NCI-H2081 (cell line): Measurements from ENCODE around the gene LMAN1L.

Experiments used
- DNase-seq, 2 experiments: peaks; one replicate each; lab custom pipeline; 2025; lab: John Stamatoyannopoulos, UW

LMAN1L gene

DNA sequence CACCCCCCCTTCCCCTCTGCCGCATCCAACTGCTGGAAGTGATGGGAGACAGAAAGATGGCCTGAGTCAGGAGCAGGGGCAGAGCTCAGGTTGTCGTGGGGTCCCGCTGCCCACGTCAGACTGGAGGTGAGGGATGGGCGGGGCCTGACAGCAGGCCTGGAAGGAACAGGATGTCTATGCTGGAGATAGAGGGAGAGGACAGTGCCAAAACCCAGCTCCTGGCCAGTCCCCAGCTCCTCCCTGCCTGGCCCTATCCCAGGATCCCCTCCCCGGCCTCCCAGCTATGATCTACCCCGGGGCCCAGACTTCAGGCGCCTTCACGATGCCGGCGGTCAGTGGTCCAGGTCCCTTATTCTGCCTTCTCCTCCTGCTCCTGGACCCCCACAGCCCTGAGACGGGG, at the start of gene LMAN1L:
TSS of gene LMAN1L (plus strand) at position 303 of the 400 bp plus-strand sequence. CDS start at position 323, 20 bp downstream.
- no peak for DNase-seq

DNA sequence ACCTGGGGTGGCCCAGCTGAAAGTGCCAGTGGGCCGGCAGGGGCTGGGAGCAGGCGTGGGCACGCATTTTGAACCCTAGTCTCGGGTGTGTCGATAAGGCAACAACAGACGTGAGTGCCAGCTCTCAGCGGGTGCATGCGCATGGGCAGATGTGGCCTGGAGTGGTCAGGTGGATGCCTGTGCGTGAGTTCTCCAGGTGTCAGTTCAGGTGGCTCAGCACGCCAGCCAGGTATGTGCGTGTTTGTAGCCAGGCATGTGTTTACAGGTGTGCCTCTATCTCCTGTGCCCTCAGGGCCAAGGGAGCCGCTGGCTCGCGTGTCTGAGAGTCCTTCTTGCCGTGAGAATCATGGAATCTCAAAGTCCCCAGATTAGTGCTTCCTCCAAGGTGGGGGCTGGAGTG, 49.2 kb upstream of the LMAN1L start:
- no peak for DNase-seq

DNA sequence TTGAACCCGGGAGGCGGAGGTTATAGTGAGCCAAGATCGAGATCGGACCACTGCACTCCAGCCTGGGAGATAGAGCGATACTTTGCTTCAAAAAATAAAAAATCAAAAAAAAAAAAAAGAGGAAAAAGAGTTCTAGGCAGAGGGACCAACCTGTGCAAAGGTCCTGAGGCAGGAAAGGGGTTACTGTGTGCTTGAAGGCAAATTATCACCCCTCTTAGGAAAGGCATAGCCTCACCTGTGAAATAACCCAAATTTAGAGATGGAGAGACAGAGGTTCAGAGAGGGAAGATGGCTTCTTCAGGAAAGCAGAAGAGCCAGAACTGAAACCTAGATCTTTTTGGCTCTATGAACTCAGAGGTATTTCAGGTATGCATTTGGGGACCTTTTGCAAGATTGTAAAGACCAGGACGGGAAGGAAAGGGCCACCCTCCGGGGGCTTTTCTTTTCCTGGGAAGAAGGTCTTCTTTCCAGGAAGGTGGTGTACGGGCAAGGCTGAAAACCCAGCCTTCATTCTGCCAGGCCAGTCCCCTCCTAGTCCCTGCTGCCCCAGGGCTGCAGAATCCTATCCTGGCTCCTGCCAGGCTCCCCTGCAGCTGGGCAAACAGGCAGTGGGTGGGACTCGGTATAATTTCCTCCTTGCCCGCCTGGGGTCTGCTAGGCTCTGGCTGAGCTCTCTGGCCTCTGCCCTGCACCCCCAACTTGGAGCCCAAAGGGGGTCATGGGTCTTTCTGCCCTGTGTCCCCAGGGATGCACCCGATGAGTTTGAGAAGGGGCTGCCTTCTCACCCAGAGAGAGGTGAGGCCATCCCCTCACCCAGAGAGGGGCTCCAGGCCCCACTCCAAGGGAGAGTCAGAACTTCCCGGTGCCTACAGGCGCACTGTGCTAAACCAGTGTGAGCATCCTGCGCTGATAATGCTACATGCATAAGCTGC, 45.2 kb upstream of the LMAN1L start:
- DNase-seq = peak in 1 of 2 experiments; percentile 48

GRCh38 chr15:74768099-74768770, 44.4 kb upstream of the LMAN1L start:
- DNase-seq = peak in 1 of 2 experiments; percentile 34

GRCh38 chr15:74768771-74769342, 43.8 kb upstream of the LMAN1L start:
- DNase-seq = peak; percentile 59 to 66

DNA sequence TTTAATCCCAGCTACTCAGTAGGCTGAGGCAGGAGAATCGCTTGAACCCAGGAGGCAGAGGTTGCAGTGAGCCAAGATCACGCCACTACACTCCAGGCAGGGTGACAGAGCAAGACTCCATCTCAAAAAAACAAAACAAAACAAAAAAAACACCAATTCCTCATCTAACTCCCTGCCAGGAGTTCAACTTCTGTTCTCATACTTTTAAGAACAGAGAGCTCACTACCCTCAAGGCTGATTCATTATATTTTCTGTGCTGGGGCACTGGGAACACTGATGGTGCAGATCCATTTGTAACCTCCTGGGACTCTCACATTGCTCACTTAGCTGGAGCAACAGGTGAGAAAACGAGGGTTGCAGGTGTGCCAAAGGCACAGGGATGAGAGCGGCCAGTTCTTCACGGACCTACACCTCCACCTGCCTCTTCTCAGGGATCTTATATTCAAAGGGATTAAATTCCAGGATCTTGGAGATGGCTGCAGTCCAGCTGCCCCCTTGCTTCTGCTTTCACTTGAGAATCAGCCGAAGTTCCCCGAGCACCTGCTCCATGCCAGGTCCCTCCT, 43.1 kb upstream of the LMAN1L start:
- DNase-seq = no peak

DNA sequence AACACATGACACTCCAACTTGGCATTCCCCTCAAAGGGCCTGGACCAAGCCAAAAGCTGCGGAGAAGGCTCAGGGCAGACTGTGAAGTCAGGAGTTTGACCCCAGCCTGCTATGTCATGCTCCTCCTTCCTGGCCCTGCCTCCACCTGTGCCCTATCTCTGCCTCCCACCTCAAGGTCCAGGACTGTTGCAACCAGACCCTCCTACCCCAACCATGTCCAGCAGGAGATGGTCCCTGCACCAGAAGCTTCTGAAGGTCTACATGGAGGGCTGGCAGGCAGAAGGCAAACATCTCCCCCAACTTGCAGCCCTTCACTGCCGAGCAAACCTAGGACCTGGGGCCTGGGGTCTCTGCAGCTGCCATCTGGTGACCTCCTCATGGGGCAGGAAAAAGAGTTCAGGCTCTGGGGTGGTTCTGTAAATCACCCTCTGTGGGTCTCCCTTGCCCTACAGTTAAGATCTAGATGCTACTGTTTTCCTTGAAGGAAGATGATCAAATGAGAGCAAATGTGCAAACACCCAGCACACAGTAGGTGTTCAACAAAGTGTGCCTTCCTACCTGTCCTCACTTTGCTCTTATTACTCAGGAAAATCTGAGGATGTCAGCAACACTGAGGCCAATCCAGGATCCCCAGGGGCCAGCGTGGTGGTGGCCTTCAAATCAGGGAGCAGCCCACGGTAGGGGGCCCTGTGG, 42.3 kb upstream of the LMAN1L start:
- DNase-seq = no peak

GRCh38 chr15:74773329-74773728, 39.3 kb upstream of the LMAN1L start:
- DNase-seq = no peak

GRCh38 chr15:74773731-74774252, 38.8 kb upstream of the LMAN1L start:
- DNase-seq = peak; percentile 60 to 64

DNA sequence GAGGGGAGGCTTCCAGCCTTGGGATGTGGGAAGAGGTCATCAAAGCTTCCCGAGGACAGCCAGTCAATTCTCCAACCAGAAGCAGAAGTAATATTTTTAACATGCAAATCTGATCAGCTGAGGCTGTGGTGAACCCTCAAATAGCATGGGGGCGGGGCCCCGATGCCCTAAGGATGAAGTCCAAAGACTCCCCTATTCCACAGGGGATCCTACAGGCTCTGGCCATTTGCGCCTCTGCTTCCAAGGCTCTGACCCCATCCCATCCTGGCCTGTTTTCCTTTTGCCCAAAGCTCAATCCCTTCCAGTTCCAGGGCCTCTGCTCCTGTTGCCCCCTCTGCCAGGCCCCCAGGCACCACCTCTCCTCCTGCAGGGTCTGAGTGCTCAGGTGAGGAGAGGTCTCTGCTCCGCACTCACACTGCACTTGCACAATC, 37.5 kb upstream of the LMAN1L start:
- DNase-seq = no peak

GRCh38 chr15:74775894-74776293, 36.7 kb upstream of the LMAN1L start:
- no peak for DNase-seq

DNA sequence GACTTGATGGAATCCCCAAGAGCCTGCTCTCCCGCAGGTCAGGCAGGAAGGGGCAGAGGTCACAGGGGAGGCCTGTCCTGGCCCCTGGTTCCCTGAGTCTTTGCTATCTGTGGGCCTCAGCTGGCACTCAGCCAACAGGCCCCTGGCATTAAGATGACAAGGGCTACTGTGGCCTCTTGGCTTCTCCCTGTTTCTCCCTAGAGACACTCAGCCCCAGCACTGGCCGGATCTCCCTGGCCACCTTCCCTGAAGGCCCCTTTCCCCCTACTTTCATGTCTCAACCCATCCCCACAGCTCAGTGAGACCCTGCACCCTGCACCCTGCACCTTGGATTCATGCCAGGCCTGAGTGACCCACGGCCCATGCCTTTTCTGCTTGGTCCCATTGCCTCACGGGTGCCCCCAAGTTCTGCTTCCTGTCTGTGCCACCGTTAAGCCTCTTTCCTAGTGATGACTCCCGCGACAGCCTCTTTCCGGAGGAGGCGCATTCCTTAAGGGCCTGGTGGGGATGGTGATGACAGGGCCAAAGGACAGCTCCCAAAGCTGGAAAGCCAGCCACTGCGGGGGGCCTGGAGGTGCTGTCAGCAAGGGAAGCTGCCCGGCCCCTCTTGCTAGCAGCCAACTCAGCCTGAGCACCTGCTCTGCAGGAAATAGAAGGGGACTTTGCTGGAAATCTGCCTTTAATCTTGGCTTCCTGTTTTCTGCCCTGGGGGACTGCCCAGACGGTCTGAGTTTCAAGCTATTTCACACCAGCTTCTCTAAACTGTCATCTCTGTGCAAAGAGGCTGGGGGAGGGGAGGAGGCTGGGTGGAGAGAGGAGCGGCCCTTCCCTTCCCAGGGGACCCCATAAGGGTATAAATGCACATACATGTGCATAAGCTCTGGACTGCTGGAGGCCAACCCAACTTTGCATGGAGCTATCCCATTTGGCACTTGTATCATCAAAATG, 35.5 kb upstream of the LMAN1L start:
- no peak for DNase-seq

DNA sequence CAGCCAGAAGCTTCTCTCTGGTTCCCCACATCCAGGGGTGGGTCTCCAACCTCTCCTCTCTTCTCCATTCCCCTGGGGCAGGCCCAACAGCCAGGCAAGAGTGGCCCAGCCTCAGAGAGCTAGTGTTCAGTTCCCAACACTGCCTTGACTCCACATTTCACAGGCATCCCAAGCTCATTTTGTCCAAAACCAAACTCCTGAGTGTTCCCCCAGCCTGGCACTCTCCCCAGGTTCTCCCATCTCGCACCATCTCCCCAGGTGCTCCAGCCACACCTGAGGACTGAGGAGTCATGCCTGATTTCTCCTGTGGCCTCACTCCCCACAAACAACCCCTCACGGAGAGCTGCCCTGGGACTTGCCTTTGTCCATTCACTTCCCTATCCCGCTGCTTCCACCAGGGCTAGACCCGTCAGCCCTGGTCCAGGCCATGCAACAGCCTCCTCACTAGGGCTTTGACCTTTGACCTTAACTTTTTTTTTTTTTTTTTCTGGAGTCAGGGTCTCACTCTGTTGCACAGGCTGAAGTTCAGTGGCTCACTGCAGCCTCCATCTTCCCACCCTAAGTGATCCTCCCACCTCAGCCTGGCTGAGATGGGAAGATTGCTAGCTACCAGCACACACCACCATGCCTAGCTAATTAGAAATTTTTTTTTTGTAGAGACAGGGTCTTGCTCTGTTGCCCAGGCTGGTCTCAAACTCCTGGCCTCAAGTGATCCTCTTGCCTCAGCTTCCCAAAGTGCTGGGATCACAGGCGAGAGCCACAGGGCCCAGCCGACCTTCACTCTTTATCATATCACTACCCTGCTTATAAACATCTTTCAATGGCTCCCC, 34.7 kb upstream of the LMAN1L start:
- DNase-seq = no peak

GRCh38 chr15:74778599-74778970, 34.0 kb upstream of the LMAN1L start:
- no peak for DNase-seq

DNA sequence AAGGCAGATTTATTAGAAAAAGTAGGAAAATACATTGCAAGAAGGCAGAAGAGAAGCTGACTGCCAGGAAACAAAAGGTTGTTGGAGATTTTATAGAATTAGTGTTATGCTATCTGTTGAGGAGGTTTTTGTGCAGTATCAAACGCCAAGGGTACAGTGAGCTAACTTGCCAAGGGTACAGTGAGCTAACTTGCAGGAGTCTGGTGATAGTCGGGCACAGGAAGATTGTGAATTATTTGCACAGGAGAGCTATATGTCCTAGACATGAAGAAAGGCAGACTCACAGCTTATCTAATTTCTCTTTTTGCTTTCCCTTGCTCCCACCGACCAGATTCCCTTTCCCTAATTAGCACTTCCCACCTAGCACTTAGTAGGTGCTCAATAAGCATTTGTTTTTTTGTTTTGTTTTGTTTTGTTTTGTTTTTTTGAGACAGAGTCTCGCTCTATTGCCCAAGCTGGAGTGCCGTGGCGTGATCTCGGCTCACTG, 33.4 kb upstream of the LMAN1L start:
- no peak for DNase-seq

DNA sequence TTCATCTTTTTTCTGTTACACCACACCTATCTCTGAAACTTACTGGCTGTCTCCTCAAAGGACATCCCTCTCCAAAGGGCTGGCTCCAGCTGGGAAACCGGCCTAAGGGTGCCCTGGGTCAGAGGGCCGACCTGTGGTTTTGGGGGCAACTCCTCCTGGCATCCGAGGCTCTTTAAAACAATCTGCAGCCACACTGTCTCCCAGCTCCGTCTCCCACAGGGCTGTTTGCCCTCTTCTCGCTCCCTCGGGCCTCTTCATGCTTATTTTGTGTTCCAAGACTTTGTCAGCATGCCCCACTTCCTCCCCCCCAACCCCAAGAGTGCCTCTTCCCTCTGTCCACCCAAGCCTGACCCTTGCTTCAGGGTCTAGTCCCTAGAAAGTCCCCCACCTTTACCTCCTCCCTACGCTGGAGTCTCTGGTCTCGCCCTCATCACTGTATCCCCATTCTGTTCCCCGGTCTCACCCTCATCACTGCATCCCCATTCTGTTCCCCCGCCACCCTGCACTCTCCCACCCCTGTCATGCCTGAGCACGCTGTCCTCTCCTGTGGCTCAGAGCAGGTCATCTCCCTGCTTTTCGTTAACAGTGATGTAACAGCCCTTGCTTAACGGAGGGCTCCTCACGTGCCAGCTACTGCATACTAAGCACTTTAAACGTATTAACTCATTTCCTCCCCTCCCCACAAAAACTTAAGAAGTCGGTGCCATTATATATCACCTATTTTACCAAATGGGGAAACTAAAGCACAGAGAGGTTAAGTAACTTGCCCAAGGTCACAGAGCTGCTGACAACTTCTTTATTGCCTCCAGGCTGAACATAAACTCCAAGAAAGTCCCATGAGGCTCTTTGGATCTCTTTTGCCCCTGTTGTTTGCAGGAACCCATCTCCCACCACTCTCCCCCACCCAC, 31.9 kb upstream of the LMAN1L start:
- DNase-seq = no peak

- peak; percentile 60 to 65 for DNase-seq
Measured at GRCh38 chr15:74781431-74782258, 31.0 kb upstream of the LMAN1L start, which contains the start of gene CSK. Gene CSK (plus strand): TSS chr15:74782080. CDS start chr15:74798298, 16,218 bp downstream.
